ENCODE measurements around the gene SPACA7. TPM values are rescaled to one million over a fixed set of nuclear protein-coding genes. Genes with fewer than 3 reads are reported as not detected.
"Not testable (repeated sequence)": the region's sequence is repeated elsewhere in the genome, so short reads cannot be mapped to it uniquely, and the experiment has no call there.

SPACA7 gene
- total RNA-seq, 1 donor from 2014 or later: not detected

- DNase-seq (ENCODE audit: low read depth in 2 of 2): no peak
Observed at GRCh38 chr13:112417079-112417478, 40.9 kb downstream of the SPACA7 start.

DNA sequence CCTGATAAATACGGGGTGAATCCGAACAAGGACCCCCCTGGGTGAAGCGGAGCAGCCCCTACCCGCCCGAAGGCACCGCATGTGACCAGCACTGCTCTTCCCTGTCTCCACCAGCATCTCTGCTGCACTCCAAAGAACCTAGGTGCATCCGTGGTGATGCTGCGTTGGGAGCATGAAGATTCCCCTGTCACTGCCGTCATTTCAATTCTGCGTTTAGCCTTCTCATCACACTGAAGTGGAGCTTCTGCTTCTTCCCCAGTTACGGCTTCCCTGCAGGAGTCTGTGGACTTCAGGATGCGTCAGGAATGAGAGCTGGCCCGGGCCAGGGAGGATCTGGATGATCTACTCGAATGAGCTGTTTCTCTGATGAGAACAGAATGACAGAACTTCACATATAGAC lies 47.9 kb downstream of the SPACA7 start:
- no peak for DNase-seq (ENCODE audit: low read depth in 2 of 2)

DNA sequence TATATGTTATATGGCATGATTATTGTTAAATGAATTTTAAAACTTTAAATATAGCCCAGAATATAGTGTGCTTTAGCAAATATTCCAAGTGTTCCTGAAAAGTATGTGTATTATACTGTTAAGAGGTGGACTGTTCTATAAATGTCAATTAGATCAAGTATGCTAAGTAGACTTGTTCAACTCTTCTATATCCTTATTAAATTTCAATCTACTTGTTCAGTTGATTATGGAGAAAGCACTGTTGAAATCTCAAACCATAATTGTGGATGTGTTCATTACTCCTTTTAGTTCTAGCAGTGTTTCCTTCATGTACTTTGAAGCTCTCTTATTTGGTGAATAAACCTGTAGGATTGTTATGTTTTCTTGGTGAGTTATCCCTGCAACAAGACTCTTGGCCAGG lies 52.5 kb downstream of the SPACA7 start:
- no peak for DNase-seq (ENCODE audit: low read depth in 2 of 2)

DNA sequence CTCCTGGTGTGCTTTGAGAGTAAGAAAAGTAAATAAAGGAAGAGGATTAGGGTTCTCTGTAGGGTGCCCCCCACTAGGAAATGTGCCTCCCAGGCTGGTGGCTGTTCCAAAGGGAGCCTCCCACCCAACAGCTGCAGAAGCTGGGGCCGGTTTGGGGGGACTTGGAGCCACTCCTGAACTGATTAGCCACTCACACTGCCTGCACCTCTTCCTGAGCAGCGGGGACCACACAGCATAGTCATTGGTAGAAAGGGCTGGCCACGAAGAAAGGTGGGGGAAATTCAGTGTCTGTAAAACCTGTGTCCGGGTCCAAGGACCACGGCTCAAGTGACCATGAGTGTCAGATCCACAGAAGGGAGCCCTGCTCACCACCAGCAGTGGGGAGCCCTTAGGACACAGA lies 55.6 kb downstream of the SPACA7 start:
- DNase-seq (ENCODE audit: low read depth in 2 of 2): no peak

DNA sequence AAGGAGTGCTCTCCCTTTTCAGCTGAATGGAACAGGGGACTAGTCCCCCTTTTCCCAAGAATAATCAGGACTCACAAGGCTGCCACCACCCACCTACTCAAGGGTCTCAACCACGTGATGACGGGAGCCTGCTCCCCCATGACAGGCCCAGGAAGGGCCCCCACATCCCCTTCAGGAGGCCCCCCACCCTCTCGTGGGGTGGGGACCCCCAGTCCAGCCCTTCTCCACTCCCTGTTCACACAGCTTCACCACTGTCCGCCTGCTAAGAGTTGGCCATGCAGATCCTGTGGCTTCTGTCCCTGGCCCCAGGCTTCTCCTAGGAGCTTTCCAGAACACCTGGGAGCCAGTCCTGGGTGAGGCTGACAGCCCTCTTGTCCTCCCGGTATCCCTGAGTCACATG lies 56.6 kb downstream of the SPACA7 start:
- DNase-seq (ENCODE audit: low read depth in 2 of 2): not testable (repeated sequence)

- not testable (repeated sequence) for DNase-seq (ENCODE audit: low read depth in 2 of 2)
Observed at GRCh38 chr13:112433517-112433916, 57.4 kb downstream of the SPACA7 start.

- no peak for DNase-seq (ENCODE audit: low read depth in 2 of 2)
Observed at GRCh38 chr13:112434032-112434431, 57.9 kb downstream of the SPACA7 start.

GRCh38 chr13:112434937-112435523 lies 58.9 kb downstream of the SPACA7 start:
- DNase-seq (ENCODE audit: low read depth in 2 of 2): no peak

DNA sequence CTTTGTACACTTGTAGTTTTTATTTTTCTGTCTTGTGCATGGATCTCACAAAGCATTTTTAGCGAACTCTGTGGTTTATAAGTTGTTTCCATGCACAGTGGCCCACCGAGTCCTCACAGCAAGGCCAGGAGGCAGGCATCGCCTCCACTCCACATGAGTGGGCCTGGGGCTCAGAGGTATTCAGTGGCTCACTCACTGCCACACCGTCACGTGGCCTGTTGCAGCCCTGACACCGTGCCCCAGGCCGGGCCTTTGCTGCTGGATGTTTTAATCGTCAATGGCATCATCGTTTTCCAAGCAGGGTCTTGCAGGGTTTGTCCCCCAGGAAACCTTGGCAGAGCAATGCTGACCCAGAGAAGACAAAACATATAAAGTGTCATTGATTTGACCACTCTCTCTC lies 59.8 kb downstream of the SPACA7 start:
- no peak for DNase-seq (ENCODE audit: low read depth in 2 of 2)

DNA sequence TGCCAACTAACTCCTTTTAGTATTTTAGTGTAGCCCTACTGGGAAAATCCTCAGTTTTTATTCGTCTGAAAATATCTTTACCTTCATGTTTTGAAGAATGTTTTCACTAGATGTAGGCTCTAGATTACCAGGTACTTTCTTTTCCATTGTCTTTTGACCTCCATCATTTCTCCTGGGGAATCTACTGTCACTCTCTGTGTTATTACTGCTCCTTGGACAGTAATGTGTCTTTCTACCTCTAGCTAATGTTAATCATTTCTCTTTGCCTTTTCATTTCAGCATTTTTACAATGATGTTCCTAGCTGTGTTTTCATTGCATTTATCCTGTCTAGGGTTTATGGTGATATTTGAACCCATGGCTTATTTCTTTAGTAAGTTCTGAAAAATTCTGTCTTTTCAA lies 61.9 kb downstream of the SPACA7 start:
- DNase-seq (ENCODE audit: low read depth in 2 of 2): no peak

GRCh38 chr13:112438515-112438914 lies 62.4 kb downstream of the SPACA7 start:
- DNase-seq (ENCODE audit: low read depth in 2 of 2): no peak

GRCh38 chr13:112441226-112441625 lies 65.1 kb downstream of the SPACA7 start:
- DNase-seq (ENCODE audit: low read depth in 2 of 2): no peak

- no peak for DNase-seq (ENCODE audit: low read depth in 2 of 2)
Observed at GRCh38 chr13:112441779-112442310, 65.7 kb downstream of the SPACA7 start.

DNA sequence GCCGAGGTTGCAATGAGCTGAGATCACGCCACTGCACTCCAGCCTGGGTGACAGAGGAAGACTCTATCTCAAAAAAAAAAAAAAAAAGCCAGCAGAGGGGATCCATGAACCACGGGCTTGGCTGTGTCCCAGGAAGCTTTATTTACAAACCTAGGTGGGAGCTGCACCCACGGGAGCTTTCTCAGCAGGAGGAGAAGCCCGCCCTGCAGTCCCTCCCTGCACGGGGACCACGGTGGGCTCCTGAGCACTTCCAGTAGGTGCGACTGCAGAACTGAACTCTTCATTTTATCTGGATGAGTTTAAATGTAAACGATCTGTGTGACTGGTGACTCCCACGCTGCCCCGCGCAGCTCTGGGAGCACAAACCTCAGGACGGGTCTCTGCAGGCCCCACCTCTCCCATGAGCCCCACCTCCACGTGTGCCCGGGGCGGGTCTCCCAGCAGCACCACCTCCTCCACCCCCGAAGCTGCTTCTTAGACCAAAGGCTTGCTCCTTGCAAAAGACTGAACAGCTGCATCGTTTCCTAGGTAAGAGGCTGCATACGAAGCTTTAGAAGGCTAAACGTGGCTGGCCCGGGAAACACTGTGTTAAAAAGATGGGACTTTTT lies 66.4 kb downstream of the SPACA7 start:
- DNase-seq (ENCODE audit: low read depth in 2 of 2): no peak

DNA sequence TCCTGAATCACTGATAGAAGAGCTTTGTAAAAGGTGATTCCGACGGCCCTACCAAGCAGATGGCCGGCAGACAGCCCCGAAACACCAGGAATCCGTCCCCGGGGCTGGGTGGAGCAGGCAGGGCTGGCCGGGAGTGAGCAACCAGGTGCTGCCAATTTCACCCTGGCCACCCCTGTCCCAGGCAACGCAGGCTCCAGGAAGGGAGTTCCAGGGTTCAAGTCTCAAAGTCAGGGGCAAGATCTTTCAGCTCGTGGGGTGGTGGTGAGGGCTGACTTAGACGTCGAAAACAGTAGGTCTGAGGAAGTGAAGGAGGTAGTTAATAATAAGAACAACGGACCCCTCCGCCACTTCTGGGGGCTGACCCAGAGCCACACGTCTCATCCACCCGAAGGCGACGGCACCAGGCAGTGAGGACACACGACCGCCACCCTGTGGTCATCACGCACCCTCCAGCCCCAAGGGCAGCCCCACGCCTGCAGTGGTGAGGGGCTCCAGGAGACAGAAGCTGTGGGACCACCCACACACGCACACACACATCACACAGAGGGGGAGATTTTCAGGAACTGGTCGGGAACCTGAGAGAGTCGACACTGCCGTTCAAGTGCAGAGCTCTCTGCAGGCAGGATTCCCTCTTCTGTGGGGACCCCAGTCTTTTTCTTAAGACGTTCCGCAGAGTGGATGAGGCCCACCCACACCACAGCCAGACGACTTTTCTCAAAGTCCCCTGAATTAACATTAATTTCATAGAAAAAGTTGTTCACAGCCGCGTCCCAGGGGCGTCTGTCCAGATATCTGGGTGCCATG lies 67.2 kb downstream of the SPACA7 start:
- DNase-seq (ENCODE audit: low read depth in 2 of 2): peak in 1 of 2 donors; percentile 5

DNA sequence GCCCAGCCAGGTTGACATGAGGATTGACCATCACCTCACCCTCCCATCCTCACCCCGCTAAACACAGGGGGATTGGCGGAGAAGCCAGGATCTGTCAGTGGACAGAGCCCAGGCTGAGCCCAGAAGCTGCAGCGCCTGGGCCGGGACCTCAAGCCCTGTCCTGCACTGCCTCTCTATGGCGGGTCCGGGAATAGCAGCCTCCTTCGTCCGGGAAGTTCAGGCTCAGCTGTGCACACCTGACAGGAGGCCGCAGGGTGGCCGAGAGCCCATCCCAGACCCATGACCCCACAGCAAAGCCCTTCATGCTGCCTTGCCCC lies 67.8 kb downstream of the SPACA7 start:
- DNase-seq (ENCODE audit: low read depth in 2 of 2): peak; percentile 23 to 58

DNA sequence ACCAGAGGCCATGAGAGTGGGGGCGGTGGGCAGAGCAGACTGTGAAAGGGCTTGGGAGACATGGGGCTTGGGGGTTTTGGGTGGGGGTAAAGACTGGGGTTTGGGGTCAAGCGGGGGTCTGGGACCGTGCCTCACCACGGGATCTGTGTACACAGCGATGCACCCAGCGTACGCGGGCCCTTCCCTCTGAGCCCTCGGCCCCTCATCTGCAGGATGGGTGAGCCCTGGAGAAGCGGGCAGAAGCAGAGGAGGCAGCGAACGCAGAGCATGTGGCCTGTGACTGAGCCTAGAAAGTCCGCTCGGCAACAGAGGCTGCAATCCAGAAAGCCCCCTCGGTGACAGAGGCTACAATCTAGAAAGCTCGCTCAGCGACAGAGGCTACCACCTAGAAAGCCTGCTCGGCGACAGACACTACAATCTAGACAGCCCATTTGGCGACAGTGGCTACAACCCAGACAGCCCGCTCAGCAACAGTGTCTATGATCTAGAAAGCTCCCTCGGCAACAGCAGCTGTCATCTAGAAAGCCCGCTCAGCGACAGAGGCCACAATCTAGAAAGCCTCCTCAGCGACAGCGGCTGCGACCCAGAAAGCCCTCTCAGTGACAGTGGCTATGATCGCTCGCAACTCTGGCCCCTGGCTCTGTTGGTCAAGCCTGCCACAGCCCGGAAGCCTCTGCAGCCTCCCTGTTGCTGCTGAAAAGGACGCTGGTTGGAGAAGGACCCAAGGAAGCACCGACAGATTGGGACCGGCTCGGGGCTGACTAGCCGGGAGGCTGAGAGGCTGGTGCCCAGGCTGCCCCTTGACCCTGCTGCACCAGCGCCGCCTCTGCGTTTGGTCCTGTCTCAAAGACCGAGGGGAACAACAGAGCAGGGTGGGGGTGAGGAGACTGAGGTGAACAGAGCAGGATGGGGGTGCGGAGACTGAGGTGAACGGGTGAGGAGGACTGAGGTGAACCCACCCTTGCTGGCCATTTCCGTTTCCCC lies 68.6 kb downstream of the SPACA7 start:
- DNase-seq (ENCODE audit: low read depth in 2 of 2): no peak

- no peak for DNase-seq (ENCODE audit: low read depth in 2 of 2)
Observed at GRCh38 chr13:112445411-112446271, 69.5 kb downstream of the SPACA7 start.

DNA sequence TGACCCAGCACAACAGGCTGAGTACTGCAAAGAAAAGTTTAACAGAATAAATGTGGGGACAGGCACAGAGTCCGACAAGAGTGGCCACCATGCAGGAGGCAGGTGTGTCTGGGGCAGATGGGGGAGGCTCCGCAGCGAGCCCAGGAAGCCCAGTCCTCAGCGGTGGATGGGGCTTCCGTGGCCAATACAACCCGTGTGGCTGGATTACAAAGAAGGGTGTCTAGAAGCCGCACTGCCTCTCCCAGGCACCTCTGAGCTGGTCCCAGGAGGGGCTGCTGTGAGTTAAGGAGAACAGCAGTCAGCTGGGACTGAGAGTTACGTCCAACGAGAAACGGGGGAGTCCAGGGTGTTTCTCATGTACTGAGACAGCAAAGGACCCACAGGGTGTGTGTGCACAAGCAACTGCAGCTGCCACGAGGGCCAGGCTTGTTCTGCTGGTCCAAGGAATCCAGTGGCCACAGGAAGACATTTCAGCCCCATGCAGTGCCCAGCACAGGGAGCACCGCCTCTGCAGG lies 70.2 kb downstream of the SPACA7 start:
- DNase-seq (ENCODE audit: low read depth in 2 of 2): no peak

DNA sequence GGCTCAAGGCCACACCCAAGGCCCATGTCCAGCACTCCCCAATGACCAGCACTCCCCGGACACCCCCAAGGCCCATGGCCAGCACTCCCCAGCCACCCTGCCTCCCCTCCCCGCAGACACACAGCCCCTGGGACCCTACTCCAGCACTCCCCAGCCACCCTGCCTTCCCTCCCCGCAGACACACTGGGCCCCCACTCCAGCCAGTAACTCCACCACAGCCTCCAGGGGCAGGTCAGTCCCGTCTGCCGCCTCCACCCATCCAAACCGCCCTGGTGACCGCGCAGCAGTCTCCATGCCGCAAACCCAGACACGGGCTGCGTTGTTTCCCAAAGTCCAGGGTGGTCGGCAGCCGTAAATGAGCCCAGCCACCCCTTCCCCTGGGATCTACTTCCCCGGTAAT lies 70.7 kb downstream of the SPACA7 start:
- DNase-seq (ENCODE audit: low read depth in 2 of 2): no peak

Measured in dermis microvascular lymphatic vessel endothelial cell (primary cell).